ENCODE measurements around the gene LRRC56. TPM values are rescaled to one million over a fixed set of nuclear protein-coding genes. Genes with fewer than 3 reads are reported as not detected.

Gene LRRC56
- total and polyA plus RNA-seq, 9 of the 15 experiments (the other 6 are each of a cell fraction or from before 2014, with no cell fraction given): 0.03 to 4.5 (median 1.0) TPM; not detected in 1

GRCh38 chr11:575996-576768, 38.9 kb downstream of the LRRC56 start, which contains the start of gene PHRF1 (continued):
- TF ChIP-seq RHOXF2B (CRISPR knock-in tag; conservative IDR thresholded peaks at IDR 0.05) (no peak), ZNF263 (CRISPR knock-in tag; IDR thresholded peaks at IDR 0.05; ENCODE audit: borderline replicate concordance) (0 out of 2 replicates have a peak, but pooled peaks have one; percentile 22), POLR2A (conservative IDR thresholded peaks at IDR 0.05) (peak; percentile 73), ZNF395 (CRISPR knock-in tag; IDR thresholded peaks at IDR 0.05) (0 out of 2 replicates have a peak, but pooled peaks have one; percentile 36), KLF1 (tag; IDR thresholded peaks at IDR 0.05) (no peak; the same call in 1 of the 2 replicates), MBD2 (IDR thresholded peaks at IDR 0.05; ENCODE audit: borderline replicate concordance, low read depth) (peak; percentile 97), TSC22D4 (tag; IDR thresholded peaks at IDR 0.05) (no peak), JUND (IDR thresholded peaks at IDR 0.05; ENCODE audit: borderline replicate concordance, low read depth, low read length) (peak; percentile 99), JUND (tag; IDR thresholded peaks at IDR 0.05; ENCODE audit: borderline replicate concordance, low read depth, low read length) (no peak; the same call in 2 of the 3 replicates), ZNF174 (CRISPR knock-in tag; IDR thresholded peaks at IDR 0.05) (no peak), NBN (IDR thresholded peaks at IDR 0.05; ENCODE audit: low read depth) (no peak; the same call in 1 of the 2 replicates), TAF1 (IDR thresholded peaks at IDR 0.05; ENCODE audit: control insufficient read depth, extremely low read depth, insufficient read depth, low read length, severe bottlenecking) (peak; percentile 97), NFE2 (IDR thresholded peaks at IDR 0.05; ENCODE audit: low read depth) (no peak), ERF (CRISPR knock-in tag; IDR thresholded peaks at IDR 0.05) (peak; percentile 70; the same call in 1 of the 2 replicates), PHF8 (IDR thresholded peaks at IDR 0.05; ENCODE audit: borderline replicate concordance, low read length) (peak; percentile 80; the same call in 1 of the 2 replicates), FOXJ3 (CRISPR knock-in tag; IDR thresholded peaks at IDR 0.05) (no peak), TBP (optimal IDR thresholded peaks at IDR 0.05; ENCODE audit: low read depth, low read length) (peak; percentile 97), FUS (optimal IDR thresholded peaks at IDR 0.05; ENCODE audit: low read depth, low read length) (no peak), CC2D1A (IDR thresholded peaks at IDR 0.05) (no peak), PBX2 (CRISPR knock-in tag; IDR thresholded peaks at IDR 0.05; ENCODE audit: low read depth) (no peak), PBX2 (tag; conservative IDR thresholded peaks at IDR 0.05; ENCODE audit: low read depth) (no peak), GATAD2B (IDR thresholded peaks at IDR 0.05; ENCODE audit: borderline replicate concordance) (peak; percentile 80)
- TF ChIP-seq, protein P1, sequence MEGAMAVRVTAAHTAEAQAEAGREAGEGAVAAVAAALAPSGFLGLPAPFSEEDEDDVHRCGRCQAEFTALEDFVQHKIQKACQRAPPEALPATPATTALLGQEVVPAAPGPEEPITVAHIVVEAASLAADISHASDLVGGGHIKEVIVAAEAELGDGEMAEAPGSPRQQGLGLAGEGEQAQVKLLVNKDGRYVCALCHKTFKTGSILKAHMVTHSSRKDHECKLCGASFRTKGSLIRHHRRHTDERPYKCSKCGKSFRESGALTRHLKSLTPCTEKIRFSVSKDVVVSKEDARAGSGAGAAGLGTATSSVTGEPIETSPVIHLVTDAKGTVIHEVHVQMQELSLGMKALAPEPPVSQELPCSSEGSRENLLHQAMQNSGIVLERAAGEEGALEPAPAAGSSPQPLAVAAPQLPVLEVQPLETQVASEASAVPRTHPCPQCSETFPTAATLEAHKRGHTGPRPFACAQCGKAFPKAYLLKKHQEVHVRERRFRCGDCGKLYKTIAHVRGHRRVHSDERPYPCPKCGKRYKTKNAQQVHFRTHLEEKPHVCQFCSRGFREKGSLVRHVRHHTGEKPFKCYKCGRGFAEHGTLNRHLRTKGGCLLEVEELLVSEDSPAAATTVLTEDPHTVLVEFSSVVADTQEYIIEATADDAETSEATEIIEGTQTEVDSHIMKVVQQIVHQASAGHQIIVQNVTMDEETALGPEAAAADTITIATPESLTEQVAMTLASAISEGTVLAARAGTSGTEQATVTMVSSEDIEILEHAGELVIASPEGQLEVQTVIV (CRISPR knock-in tag; IDR thresholded peaks at IDR 0.05; ENCODE audit: borderline replicate concordance): no peak
